ENCODE data around the gene SIN3A.

SIN3A gene

GRCh38 chr15:75416584-75416983 lies 34.9 kb downstream of the SIN3A start:
- H4K20me1 ChIP-seq (ENCODE audit: low read depth, low read length) = no peaks in the 10 kb centered on the region
- no peaks in the 10 kb centered on the region for H3K9me3 ChIP-seq (ENCODE audit: insufficient read depth, low read length)
- TF ChIP-seq CTCF (IDR thresholded peaks at IDR 0.05; ENCODE audit: insufficient read depth, low read length, poor library complexity, severe bottlenecking) (no peak), EZH2phosphoT487 (conservative IDR thresholded peaks at IDR 0.05; ENCODE audit: low read length) (no peak)
- no peak overlapping the region for H3K4me3 ChIP-seq (ENCODE audit: insufficient read depth, low read length, poor library complexity, severe bottlenecking)
- no peaks in the 10 kb centered on the region for H3F3A ChIP-seq (ENCODE audit: insufficient read depth)
- H2AFZ ChIP-seq (ENCODE audit: low read depth, low read length, severe bottlenecking) = no peak overlapping the region
- H3K27me3 ChIP-seq (ENCODE audit: low read length) = no peaks in the 10 kb centered on the region
- H3K79me2 ChIP-seq (ENCODE audit: insufficient read depth, low read length) = 0 out of 2 replicates have a peak, but pooled peaks cover 3% of the 10 kb centered on the region
- peaks cover 31% of the 10 kb centered on the region; the same call in 1 of the 2 replicates for H3K36me3 ChIP-seq (ENCODE audit: low read length)
- H3K4me2 ChIP-seq (ENCODE audit: low read depth, low read length, poor library complexity, severe bottlenecking) = no peak overlapping the region
- H3K27ac ChIP-seq (ENCODE audit: low read depth, low read length) = no peak overlapping the region
- no peaks in the 10 kb centered on the region for H3K9me2 ChIP-seq (replicated peaks; ENCODE audit: insufficient read depth, low read length)
- H3K9ac ChIP-seq (ENCODE audit: low read length) = no peak overlapping the region

GRCh38 chr15:75410196-75410595 lies 41.3 kb downstream of the SIN3A start:
- Histone ChIP-seq H3K79me2 (ENCODE audit: insufficient read depth, low read length) (0 out of 2 replicates have a peak, but pooled peaks cover 3% of the 10 kb centered on the region), H3K27me3 (ENCODE audit: low read length) (no peaks in the 10 kb centered on the region), H3K9me3 (ENCODE audit: insufficient read depth, low read length) (no peaks in the 10 kb centered on the region), H3F3A (ENCODE audit: insufficient read depth) (no peaks in the 10 kb centered on the region), H3K27ac (ENCODE audit: low read depth, low read length) (no peak overlapping the region), H3K9ac (ENCODE audit: low read length) (no peak overlapping the region), H3K36me3 (ENCODE audit: low read length) (peaks cover 40% of the 10 kb centered on the region; the same call in 1 of the 2 replicates), H3K9me2 (replicated peaks; ENCODE audit: insufficient read depth, low read length) (no peaks in the 10 kb centered on the region), H4K20me1 (ENCODE audit: low read depth, low read length) (no peaks in the 10 kb centered on the region), H3K4me2 (ENCODE audit: low read depth, low read length, poor library complexity, severe bottlenecking) (no peak overlapping the region), H3K4me3 (ENCODE audit: insufficient read depth, low read length, poor library complexity, severe bottlenecking) (no peak overlapping the region), H2AFZ (ENCODE audit: low read depth, low read length, severe bottlenecking) (no peak overlapping the region)
- TF ChIP-seq EZH2phosphoT487 (conservative IDR thresholded peaks at IDR 0.05; ENCODE audit: low read length) (no peak), CTCF (IDR thresholded peaks at IDR 0.05; ENCODE audit: insufficient read depth, low read length, poor library complexity, severe bottlenecking) (no peak)

- Histone ChIP-seq H4K20me1 (ENCODE audit: low read depth, low read length) (no peaks in the 10 kb centered on the region), H3K27ac (ENCODE audit: low read depth, low read length) (no peak overlapping the region), H3K4me2 (ENCODE audit: low read depth, low read length, poor library complexity, severe bottlenecking) (no peak overlapping the region), H3K4me3 (ENCODE audit: insufficient read depth, low read length, poor library complexity, severe bottlenecking) (no peak overlapping the region), H3F3A (ENCODE audit: insufficient read depth) (no peaks in the 10 kb centered on the region), H3K9ac (ENCODE audit: low read length) (no peak overlapping the region), H3K9me2 (replicated peaks; ENCODE audit: insufficient read depth, low read length) (no peaks in the 10 kb centered on the region), H3K9me3 (ENCODE audit: insufficient read depth, low read length) (no peaks in the 10 kb centered on the region), H2AFZ (ENCODE audit: low read depth, low read length, severe bottlenecking) (no peak overlapping the region), H3K27me3 (ENCODE audit: low read length) (no peaks in the 10 kb centered on the region), H3K79me2 (ENCODE audit: insufficient read depth, low read length) (0 out of 2 replicates have a peak, but pooled peaks cover 3% of the 10 kb centered on the region), H3K36me3 (ENCODE audit: low read length) (peaks cover 34% of the 10 kb centered on the region; the same call in 1 of the 2 replicates)
- no peak for TF ChIP-seq EZH2phosphoT487 (conservative IDR thresholded peaks at IDR 0.05; ENCODE audit: low read length)
Measured at GRCh38 chr15:75407083-75407482, 44.4 kb downstream of the SIN3A start.

GRCh38 chr15:75403892-75404291 lies 47.6 kb downstream of the SIN3A start:
- Histone ChIP-seq H3K79me2 (ENCODE audit: insufficient read depth, low read length) (0 out of 2 replicates have a peak, but pooled peaks cover 3% of the 10 kb centered on the region), H3F3A (ENCODE audit: insufficient read depth) (no peaks in the 10 kb centered on the region), H3K9ac (ENCODE audit: low read length) (no peak overlapping the region), H3K4me2 (ENCODE audit: low read depth, low read length, poor library complexity, severe bottlenecking) (no peak overlapping the region), H3K9me3 (ENCODE audit: insufficient read depth, low read length) (no peaks in the 10 kb centered on the region), H3K27me3 (ENCODE audit: low read length) (no peaks in the 10 kb centered on the region), H3K9me2 (replicated peaks; ENCODE audit: insufficient read depth, low read length) (no peaks in the 10 kb centered on the region), H3K4me3 (ENCODE audit: insufficient read depth, low read length, poor library complexity, severe bottlenecking) (no peak overlapping the region), H3K27ac (ENCODE audit: low read depth, low read length) (no peak overlapping the region), H3K36me3 (ENCODE audit: low read length) (peaks cover 32% of the 10 kb centered on the region), H4K20me1 (ENCODE audit: low read depth, low read length) (no peaks in the 10 kb centered on the region), H2AFZ (ENCODE audit: low read depth, low read length, severe bottlenecking) (no peak overlapping the region)
- TF ChIP-seq EZH2phosphoT487 (conservative IDR thresholded peaks at IDR 0.05; ENCODE audit: low read length) (no peak), CTCF (IDR thresholded peaks at IDR 0.05; ENCODE audit: insufficient read depth, low read length, poor library complexity, severe bottlenecking) (no peak)
